GM19099 (cell line): ENCODE data around the gene ZFP36.

ENCODE experiments used
- POLR2A ChIP-seq: IDR thresholded peaks from 3 replicates; pipeline ENCODE4 v1.6.1; 2011; ENCODE audit warnings: low read depth; ENCODE audit not compliant: insufficient read length; ENCODE audit errors: extremely low read depth

ZFP36 gene

DNA sequence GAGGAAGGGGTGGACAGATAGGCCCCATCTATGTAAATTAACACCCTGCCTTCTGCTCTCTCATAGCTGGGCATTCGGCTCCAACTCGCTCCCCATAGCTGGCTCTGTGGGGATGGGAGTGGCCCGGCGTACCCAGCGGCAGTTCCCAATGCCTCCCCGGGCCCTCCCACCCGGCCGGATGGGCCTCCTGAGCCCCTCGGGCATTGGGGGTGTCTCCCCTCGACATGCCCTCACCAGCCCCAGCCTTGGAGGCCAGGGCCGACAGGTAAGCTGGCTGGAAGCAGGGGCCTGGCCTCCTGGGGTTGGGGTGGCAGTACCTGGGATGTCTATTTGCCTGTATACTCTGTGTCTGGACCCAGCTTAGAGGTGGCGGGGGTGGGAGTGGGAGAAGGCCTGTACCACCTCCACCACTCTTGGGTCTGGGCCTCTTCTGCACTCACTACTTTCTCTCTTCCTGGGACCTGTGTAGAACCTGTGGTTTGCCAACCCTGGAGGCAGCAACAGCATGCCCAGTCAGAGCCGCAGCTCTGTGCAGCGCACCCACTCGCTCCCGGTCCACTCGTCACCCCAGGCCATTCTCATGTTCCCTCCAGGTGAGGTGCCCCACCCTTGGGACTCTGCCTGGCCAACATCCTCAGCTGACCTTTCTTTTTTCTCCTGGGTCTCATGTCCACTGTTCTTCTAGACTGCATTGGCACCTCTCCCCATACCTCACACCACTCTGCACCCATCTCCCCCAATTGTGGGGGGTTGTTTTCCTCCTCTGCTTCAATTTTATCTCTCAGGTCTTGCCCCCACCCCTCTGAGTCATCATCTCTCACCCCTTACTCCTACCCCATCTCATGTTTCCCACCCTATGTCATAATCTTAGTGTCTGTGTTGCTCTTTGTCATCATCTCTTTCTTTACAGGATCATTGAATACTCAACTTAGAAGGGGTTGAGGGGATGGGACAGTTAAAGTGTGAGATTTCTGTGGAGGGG lies 25.8 kb upstream of the ZFP36 start:
- no peak for TF ChIP-seq POLR2A

DNA sequence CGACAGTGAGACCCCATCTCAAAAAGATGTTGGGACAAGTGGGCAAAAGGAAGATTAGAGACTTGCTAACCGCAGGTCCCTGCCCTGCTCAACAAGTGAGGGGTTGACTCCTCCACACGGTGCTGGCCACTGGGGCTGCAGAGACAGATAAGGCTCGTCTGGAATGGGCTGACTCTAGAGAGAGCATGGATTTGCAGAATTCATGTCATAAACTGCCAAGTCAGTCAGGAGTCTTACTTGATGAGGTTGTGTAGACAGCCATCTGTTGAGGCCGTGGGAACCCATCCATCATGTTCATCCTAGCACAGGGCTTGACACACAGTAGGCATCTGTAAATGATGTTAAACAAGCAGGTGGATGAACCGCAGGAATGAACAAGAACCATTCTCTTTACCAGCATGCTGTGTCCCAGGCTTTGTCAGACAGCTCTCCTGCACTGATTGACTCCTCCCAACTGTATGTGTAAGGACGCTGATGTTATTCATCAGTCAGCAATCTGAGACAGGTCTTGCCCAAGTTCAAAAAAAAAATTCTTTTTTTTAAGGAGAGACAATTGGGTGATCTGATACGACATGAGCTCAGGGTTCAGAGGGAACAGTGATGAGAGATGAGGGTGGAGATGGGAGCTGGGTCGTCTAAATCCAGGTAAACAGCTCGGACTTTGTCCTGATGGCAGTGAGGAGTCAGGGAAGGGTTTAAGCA lies 24.6 kb upstream of the ZFP36 start:
- no peak for TF ChIP-seq POLR2A

DNA sequence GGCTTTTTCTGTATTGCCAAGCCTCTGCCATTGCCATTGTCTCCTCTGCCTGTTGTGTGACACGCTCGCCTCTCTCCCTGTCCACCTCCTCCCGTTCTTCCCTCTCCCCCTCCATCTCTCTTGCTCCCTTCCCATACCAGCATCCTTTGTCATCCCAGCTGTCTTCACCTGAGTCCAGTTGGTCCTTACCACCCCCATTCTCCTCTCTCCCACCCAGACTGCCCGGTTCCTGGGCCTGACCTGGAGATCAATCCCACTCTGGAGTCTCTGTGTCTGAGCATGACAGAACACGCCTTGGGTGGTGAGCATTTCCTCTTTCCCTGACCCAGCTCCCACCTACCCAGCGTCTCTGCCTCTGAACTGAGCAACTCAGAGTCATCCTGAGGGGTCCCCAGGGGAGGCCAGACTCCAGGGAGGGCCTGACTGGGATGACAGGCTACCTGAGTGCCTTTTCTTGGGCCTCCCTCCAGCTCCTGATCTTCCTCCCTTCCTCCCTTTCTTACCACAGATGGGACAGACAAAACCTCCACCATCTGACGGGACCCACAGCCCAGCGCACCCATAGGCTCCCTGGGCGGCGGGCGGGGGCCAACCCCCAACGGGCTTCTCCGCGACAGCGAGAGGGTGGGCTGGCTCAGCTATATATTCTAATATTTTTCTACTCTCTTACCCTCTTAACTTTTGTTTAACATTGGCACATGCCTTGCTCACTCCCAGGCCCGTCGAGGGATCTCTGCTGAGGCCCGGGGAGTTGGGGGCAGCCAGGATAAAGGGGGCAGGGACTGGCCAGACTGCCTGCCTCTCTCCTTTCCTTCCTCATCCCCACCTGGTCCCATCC lies 23.4 kb upstream of the ZFP36 start:
- TF ChIP-seq POLR2A, result no peak

DNA sequence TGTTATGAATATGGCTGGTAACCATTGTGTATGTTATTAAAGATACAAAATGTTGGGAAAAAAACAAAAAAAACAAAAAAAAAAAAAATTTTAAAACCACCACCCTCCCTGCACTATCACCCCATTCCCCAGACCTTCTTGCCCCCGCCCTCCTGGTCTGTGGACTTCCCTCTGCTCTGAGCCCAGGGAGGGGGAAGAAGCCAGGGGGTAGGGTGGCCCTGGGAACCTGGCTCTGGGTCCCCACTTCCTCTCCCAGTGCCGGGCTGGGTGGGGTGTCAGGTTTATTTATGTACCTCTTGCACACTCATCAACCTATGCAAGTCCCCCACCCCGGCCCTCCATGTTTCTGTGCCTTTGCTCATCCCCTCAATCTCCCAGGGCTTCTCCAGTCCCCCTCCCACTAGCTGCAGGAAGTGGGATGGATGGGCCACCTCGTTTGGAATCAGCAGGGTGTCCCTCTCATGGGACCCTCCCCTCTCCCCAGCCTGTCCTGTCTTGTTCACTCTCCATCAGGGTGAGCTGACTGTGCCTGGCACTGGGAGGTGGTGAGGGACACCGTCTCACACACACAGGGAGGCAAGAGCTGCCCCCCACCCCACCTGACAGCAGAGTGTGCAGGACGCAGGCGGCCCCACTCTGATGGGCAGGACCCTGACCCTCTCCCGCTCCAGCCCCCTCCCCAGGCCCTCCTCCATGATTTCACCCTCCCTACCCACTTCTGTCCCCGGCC lies 21.6 kb upstream of the ZFP36 start:
- no peak for TF ChIP-seq POLR2A

DNA sequence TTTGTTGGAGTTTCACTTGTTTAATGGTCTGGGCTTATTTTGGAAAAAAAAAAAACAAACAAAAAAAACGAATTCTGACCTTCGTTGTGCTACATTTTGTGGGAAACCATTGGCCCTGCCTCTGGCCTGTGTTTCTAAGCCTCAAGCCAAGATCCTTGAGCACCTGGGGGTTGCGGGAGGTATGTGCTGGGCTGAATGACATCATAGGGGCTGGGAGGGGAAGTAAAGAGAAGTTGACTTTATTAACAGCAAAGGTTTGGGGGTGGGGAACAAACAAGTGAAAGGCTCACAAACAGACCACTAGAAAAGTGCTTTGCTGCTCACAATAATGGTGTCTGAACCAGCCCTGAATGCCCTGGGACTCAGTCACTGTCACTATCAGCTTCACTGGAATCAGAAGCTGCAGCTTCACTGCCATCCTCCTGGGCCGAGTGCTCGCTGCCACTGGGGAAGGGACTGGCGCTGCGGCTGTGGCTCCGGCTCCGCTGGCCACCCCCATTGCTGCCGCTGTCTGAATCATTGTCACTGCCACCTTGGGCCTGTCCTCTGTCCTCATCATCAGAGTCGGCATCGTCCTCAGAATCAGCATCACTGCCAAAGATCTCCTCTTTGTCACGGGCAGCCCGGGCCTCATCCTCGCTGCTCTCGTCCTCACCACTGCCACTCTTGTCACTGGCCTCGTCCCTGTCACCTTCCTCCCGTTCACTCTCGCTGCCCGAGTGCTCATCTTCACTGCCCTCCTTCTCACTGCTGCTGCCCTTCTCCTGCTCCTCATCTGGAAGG lies 20.8 kb upstream of the ZFP36 start:
- TF ChIP-seq POLR2A, result peak; percentile 7

DNA sequence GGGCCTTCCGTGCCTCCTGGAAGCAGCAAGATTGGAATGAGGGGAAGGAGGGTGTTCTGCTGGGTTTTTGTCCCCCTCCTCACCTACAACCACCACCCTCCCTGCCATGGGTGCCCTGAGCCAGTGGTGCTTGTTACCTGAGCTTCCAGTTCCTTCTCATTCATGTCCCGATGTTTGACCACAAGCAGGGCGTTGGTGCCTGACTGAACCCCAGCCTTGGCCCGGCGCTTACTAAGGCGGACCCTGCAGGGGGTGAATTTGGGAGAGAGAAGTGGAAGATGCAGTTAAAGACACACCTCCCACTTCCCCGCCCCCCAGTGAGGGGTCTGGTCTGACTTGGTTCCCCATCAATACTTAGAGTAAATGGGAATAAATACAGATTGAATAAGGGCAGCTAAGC lies 20.1 kb upstream of the ZFP36 start:
- no peak for TF ChIP-seq POLR2A

DNA sequence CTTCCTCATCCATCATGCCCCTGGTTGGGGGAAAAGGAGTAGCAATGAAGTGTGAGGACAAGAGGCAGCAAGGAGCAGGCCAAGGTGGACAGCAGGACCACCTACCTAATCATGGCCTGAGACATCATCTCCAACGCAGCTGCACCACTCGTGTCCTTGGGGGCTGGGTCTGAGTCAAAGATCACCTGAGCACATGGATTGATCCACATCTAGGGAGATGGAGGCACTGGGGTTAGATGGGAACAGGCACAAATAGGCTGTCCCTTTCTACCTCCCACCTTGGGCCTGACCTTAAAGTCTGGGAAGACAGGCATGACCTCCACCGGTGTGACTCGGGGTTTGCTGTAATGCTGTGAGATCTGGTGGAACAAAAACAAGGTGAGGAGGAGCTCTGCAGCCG lies 18.0 kb upstream of the ZFP36 start:
- TF ChIP-seq POLR2A, result no peak

DNA sequence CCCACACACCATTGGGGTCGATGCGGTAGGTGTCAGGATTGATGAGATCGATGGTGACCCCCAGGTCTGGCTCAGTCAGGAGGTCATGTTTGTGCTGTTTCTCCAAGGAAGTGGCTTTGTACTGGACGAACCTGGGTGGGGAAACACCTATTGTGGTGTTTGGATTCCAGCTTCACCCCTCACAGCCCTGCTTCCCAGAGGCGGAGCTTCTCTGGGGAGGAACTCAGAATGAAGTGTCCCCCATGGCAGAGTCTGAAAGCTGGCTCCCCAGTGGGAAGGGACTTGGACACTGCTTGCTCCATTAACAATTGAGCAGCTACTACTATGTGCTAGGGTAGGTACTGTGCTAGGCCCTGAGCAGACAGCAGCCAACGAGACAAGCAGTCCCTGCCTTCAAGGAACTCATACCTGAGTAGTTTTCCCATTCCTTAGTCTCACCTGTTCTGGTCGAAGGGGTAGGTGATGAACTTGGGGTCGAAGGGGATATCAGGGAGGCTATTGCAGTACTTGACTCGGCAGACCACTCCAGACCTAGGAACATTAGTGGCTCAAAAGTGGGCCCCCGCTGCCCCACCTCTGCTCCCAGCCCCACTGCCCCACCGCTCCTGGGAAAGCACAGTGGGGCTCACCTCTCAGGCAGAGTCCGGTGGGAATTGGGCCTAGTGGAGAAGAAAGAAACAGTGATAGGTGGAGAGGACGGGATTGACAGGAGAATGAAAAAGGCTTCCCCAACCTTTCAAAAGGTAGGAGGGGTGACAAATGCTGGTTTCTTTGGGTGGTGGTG lies 16.8 kb upstream of the ZFP36 start:
- TF ChIP-seq POLR2A, result no peak

DNA sequence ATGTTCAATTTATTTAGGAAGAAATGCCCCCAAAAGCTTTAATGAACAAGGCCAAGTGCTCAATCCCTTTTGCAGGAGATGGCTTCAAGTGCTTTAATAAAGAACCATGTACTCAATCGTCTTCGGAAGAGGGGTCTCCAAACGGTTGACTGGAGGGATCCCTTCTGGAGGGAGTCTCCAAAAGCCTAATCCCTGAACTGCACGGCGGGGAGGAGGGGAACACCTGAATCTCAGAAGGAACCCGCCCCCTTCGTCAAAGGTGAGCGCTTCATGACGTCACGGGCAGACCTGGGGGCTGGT lies 16.2 kb upstream of the ZFP36 start:
- TF ChIP-seq POLR2A, result no peak

DNA sequence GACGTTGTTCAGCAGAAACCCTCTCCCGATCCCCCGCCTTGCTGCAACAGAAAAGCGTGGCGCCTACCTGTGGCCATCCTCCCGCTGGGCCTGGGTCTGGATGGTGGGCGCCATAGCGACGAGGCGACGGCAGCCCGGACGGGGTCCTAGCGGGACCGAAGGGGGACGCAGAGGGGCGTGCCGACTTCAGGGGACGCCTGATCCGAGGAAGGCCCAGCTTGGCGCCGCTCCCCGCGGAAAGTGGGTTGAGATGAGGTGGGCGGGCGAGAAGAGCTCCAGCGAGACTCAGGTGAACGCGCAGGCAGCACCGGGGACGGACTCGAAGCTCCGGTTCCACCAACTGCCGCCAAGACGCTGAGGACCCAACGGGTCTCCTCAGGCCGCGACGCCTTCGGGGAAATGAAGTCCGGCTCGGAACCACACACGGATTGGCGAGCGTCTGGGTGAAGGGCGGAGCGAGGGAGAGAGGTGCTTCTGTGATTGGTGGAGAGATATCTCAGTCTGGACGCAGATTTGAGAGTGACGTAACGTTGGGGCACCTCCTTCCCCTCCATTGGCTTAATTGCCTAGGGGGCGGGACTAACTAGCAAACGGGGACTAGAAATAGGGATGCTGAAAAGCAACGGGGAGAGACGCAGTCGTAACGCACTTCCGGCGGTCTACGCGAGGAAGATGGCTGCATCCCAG lies 15.8 kb upstream of the ZFP36 start, which contains the start of the genes MED29 and PAF1:
MED29 (plus strand) TSS at position 628 of the 687 bp plus-strand sequence; CDS start at position 673, 45 bp downstream.
PAF1 (minus strand) TSS at position 356 of the 687 bp plus-strand sequence; CDS start at position 114, 242 bp downstream.
- TF ChIP-seq POLR2A, result peak; percentile 98

DNA sequence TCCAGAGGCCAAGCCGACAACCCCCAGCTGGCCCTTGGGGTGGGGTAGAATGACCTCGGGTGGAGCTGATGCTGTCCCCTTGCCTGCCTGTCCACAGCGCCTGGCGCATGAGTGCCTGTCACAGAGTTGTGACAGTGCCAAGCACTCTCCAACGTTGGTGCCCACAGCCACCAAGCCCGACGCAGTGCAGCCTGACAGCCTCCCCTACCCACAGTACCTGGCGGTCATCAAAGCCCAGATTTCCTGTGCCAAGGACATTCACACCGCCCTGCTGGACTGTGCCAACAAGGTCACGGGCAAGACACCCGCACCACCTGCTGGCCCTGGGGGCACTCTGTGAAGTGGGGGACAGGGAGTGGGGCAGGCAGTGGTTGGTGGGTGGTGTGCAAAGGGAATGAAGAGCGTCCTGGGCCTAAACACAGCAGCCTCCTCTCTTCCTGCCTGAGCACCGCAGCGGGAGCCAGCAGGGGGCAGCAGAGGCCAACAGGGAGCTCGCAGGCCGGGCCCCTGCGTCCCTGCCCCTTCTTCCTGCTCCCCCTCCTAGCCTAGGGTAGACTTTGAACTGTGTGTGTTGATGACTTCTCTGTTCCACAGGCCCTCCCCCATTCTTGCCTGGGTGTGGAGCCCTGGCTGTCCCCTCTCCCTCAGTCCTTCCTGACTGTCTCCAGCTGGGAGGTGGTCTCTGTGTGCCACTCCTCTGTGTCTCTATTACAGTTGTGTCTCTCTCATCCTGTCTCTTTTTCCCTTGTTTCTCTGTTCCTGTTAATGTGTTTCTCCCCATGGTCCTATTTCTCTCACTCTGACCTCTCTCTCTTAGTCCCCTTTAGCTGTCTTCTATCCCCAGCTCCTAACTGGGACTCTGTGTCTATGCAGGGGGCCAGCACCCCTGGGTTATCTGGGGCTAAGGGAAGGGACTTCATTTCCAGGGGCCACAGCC lies 9.0 kb upstream of the ZFP36 start:
- TF ChIP-seq POLR2A, result no peak

DNA sequence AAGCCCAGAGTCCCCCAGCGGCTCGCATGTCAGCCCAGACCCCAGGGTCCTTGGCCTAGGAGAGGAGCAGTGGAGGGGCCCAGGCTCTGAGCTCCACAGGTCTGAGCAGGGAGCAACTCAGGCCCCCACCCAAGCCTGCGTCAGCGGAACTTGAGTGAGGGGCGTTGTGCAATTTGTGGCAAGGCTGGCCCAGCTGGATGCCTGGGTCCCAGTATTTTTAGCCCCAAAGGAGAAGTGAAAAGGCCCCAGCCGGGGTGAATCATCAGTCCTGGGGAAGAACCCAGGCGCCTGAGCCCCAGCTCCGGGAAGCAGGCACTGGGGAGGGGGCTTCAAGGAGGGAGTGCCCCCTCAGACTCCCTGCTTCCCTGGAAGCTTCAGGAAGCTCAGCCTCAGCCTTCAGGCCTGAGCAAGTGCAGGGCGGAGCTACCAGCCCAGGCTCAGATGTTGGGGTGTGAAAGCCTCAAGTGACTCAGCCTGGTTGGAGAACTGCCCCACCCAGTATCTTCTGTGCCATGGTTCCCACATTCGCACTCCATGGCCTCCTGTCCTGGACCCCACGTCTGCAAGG lies 8.3 kb upstream of the ZFP36 start:
- TF ChIP-seq POLR2A, result no peak
